IPS DF 19.7 (cell line): Measurements from ENCODE around the gene NAA40.

Experiments used
- DNase-seq: peaks from one replicate; pipeline ENCODE4 v3.0.0-alpha.2; 2013; ENCODE audit warnings: low read depth, low spot score

Gene NAA40

GRCh38 chr11:63986932-63987513 is 48.2 kb downstream of the NAA40 start:
- DNase-seq: no peak

- DNase-seq: no peak
These were observed 52.8 kb downstream of the NAA40 start for GRCh38 chr11:63991558-63991957.

- no peak for DNase-seq
These were observed 54.3 kb downstream of the NAA40 start for GRCh38 chr11:63993100-63993499.

DNA sequence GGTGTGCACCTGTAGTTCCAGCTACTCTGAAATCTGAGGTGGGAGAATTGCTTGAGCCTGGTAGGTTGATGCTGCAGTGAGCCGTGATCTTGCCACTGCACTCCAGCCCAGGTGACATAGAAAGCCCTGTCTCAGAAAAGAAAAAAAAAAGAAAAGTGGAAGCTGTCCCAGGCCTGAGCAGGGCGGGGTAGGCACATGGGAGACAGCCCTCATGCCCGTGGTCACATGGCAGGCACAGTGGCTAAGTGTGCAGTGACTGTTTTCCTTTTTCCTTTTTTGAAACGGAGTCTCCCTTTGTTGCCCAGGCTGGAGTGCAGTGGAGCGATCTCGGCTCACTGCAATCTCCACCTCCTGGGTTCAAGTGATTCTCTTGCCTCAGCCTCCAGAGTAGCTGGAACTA is 55.2 kb downstream of the NAA40 start:
- DNase-seq: no peak

DNA sequence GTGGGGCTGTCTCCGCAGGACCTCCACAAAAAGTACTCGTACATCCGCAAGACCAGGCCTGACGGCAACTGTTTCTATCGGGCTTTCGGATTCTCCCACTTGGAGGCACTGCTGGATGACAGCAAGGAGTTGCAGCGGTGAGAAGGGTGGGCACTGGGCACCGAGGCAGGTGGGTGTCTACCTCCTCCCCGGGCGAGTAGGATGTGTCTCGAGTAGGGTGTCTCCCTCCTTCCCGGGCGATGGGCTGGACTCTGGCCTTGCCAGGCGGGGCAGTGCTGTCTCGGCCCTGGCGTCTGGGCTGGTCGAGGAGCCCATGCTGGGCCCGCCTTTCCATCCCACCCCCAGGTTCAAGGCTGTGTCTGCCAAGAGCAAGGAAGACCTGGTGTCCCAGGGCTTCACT is 57.7 kb downstream of the NAA40 start:
- DNase-seq: no peak

- DNase-seq: no peak
These were observed 58.4 kb downstream of the NAA40 start for GRCh38 chr11:63997104-63997700.

DNA sequence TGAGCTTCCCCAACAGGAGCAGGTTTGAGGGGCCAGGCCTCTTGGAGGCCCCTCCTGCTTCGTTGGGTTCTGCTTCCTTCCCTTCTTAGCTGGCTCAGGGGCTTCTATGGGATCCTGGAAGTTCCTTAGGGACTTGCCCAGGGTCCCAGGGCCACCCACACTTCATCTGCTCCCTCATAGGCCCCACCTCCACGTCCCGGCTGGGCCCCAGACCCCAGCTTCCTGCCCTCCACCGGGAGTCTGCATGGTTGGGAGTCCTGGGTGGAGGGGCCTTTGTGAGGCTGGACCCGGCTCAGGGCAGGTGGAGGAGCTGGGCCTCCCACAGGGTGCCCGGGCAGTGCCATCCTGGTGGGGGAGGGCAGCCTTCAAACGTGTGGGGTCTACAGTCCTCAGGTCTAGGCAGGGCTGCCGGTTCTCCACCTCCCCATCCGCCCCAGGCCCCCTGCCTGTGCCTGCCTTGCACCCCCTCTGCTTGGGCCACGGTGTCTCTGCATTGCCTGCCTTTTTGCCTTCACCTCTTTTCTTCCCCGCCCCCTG is 59.1 kb downstream of the NAA40 start:
- no peak for DNase-seq

DNA sequence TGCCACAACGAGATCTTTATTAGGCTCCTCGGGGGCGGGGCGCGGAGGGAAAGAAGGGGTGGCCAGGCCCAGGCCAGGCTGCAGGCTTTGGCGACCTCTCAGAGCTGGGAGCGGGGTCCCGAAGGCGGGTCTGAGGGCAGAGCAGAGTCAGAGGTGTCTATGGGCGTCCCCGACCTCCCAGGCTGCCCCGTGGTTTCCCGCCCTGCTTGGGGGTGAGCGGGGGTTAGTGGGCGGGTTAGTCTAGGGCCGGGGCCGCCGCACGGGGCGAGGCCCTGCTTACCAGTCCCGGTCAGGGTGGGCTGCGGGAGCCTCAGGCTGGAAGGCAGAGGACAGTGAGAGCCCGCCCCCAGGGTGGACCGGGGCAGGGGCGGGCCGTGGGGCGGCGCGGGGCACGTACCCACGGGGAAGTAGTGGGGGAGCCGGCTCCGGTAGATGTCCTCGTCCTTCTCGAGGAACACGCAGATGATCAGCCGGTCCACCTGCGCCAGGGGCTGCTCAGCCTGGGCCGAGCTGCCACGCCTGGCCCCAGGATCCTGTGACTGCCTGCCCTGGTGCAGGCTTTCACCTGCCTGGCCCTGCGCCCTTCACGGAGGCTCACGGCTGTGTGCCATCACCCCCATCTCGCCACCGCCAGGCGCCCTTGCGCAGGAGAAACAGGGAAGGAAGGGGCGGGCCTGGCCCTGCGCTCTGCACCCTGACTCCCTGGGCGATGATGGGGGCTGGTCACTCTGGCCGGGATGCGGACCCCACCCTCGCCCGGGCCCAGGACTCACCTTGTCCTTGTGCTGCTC is 60.0 kb downstream of the NAA40 start:
- no peak for DNase-seq

DNA sequence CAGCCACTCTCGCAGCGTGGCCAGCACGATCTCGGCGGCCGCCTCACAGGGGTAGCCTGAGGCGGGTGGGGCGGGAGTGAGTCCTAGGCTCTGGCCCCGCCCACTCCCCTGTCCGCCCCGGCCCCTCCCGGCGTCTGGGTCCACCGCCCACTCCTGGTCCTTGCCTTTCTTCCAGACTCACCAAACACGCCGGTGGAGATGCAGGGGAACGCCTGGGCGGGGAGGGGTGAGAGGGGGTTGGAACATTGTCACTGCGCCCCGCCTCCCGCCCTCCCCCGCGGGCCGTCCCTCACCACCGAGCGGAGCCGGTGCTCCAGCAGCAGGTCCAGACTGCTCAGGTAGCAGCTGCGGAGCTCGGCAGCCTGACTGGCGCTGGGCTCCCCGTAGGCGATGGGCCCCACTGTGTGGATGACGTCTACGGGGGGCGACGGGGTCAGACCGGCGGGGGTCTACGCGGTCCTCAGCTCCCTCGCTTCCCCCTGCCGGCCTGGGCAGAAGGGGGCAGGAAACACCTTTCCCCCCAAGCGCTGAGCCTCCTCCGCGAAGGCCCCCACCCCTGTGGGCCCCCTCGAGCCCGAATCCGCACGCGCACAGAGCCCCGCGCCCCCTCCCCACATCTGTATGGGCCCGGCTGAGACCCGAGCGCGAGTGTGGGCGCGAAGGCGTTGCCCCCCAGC is 60.7 kb downstream of the NAA40 start:
- no peak for DNase-seq

GRCh38 chr11:64000026-64000739 is 61.4 kb downstream of the NAA40 start:
- DNase-seq: no peak

DNA sequence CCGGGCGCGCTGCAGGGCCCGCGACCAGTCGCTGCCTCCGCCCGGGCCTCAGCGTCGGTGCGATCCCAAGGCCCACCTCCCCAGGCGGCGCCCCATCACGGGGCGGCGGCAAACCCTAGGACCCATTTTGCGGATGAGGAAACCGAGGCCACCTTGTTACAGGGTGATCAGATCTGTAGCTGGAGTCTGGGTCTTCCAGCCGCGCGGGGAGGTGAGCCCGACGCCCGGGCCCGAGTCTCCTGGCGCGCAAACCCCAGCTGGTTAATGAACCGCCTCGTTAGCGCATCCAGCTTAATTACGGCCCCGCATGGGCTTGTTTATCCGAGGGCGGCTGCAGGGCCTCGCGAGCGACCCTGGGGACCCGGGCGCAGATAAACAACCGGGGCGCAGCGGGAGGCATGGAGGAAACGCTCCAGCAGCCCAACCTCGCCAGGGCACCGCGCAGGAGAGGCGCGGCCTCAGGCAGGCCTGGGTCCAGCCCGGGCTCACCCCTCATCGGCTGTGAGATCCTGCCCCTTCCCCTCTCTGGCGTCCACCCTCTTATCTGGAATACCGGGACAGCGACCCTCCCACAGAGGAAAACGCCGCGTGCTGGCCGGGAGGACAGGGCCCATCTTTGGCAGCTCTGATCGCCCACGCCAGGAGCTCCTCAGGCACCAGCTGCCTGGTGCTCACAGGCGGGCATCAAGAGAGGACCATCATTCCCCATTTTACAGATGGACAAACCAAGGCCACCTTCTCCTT is 62.1 kb downstream of the NAA40 start:
- DNase-seq: no peak

DNA sequence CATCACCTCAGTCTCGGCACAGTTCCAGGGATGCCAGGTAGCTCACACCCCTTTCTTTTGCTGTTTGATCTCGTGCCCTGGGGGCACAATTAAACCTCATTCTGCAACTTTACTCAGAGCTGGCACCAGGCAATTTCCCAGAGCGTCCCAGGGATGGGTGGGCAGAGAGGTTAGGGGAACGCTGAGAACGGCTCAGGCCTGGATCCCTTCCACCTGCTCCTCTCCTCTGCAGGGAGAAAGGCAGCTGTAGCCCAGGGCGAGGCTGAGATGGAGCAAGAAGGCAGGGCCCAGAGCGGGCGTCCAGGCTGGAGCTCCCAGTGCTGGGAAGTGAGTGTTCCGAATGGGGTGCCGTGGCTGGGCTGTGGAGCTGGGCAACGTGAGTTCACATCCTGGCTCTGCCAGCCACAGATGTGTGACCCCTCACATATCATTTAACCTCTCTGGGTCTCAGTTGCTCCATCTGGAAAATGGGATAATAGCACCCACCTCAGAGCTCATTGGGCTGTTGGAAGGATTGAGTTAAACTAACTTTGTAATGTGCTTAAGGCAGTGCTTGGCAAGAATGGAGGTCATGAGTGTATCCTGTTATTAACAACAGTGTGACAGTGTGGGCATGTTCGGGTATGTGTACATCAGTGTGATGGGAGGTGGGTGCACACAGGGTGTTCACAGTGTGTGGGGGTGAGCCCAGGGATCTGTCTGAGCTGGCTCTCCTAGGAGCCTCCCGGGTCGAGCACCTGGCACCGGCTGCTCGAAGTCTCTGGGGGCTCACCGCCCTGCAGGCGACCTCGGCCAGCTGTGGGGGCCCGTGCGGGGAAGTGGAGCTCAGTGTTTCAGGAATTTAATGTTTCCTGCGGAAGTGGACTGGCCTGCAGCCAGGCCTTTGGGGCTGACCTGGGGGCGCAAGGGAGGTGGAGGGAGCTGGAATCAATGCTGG is 63.0 kb downstream of the NAA40 start:
- no peak for DNase-seq

- no peak for DNase-seq
These were observed 65.2 kb downstream of the NAA40 start for GRCh38 chr11:64003807-64004589.

- DNase-seq: no peak
These were observed 65.8 kb downstream of the NAA40 start for GRCh38 chr11:64004590-64004984.

DNA sequence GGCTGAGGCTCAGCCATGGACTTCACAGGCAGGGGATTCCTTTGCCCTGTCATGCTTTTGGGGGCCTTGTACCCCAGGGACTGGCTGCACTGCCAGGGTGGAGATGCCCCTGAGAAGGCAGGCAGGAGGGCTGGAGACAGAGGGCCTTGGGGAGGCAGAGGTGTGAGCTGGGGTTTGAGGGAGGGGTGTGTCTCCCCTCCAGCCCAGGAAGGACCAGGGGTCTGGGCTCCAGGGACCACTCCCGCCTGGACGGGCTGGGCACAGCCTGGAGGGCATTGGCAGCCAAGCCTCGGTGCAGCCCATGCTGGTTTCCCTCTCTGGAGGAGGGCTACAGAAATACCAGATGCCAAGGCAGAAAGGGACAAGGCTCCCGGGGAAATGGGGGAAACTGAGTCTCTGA is 66.9 kb downstream of the NAA40 start:
- DNase-seq: no peak

GRCh38 chr11:64006398-64006797 is 67.6 kb downstream of the NAA40 start:
- DNase-seq: no peak
